ENCODE data around the gene SLC38A10.

Gene SLC38A10

DNA sequence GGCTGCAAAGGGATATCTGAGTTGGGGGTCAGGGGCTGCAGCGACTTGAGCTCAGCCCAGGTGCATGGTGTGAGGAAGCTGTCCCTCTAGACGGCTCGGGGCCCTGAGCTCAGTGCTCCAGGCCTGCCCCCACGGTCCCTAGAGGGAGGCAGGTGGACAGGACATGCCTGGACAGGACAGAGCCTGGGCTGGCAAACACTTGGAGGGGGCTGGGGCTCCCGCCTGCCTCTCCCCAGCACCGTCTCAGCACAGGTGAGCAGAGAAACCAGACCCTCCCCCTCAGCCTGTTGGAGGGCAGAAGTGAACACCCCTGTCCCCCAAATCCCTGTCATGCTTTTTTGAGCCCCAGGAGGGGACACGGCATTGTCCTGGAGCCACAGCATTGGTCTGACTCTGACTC, 11.4 kb upstream of the SLC38A10 start:
- H3K4me3 ChIP-seq (ENCODE audit: low read length), result no peak overlapping the region
- no peak for DNase-seq (ENCODE audit: low read depth)
- TF ChIP-seq, protein P1, sequence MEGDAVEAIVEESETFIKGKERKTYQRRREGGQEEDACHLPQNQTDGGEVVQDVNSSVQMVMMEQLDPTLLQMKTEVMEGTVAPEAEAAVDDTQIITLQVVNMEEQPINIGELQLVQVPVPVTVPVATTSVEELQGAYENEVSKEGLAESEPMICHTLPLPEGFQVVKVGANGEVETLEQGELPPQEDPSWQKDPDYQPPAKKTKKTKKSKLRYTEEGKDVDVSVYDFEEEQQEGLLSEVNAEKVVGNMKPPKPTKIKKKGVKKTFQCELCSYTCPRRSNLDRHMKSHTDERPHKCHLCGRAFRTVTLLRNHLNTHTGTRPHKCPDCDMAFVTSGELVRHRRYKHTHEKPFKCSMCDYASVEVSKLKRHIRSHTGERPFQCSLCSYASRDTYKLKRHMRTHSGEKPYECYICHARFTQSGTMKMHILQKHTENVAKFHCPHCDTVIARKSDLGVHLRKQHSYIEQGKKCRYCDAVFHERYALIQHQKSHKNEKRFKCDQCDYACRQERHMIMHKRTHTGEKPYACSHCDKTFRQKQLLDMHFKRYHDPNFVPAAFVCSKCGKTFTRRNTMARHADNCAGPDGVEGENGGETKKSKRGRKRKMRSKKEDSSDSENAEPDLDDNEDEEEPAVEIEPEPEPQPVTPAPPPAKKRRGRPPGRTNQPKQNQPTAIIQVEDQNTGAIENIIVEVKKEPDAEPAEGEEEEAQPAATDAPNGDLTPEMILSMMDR (conservative IDR thresholded peaks at IDR 0.05; ENCODE audit: low read length), result no peak

DNA sequence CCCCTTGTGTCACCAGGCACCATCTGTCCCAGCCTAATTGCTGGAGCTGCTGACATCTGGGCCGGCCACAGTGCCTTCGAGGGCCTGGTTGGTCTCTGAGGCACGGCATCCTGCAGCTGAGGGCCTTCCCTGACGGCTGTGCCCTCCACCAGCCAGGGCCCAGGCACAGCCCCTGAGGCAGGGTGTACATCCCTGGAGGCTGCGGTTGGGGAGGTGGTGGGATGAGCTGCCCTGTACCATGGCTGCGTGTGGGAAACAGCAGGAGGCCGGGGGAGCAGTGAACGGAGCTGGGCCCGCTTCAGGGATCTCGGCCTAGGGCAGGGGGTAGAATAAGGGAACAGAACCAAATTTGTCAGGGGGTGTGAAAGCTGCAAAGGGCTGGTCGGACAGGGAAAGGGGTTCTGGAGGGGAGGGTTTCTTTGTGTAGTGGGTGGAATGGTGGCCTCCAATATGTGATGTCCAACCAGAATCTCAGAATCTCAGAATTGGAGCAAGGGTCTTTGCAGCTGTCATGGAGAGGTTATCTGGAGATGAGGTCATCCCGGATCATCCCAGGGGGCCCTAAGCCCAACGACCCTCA, 10.0 kb upstream of the SLC38A10 start:
- TF ChIP-seq, protein P1 (conservative IDR thresholded peaks at IDR 0.05; ENCODE audit: low read length), result no peak
- no peak for DNase-seq (ENCODE audit: low read depth)
- H3K4me3 ChIP-seq (ENCODE audit: low read length), result no peak overlapping the region

DNA sequence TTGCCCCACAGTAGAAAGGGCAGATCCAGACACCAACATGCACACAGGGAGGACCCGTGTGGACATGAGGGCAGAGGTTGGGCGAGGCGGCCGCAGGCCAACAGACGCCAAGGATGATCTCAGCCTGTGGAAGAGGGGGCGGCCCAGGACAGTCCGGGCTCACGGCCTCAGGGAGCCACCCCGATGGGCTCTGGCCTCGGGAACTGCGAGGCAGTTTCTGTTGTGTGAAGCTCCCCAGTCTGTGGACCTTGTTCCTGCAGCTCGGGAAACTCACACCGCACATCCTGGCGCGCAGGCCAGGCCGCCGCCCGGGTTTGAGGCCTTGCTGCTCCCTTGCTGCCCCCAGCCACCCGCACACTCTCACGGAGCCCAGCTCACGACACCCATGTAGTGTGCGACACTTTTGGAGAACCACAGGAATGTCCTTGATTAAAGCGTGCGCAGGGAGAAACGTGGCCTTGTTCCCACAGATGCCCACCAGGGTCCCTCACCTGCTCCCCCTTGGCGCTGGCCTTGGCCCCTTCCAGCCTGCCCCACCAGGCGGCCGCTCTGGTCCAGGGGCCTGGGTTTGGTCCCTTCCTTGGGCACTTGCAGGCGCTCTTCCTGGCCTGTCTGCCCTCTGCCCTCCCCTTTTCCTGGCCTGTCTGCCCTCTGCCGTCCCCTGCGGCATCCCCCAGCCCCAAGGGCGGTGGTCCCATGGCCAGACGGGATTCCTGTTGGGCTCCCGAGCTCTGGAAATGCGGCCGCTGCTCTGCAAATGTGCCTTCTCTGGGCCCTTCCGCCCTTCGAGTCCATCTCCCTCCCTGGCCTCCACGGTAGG, 9.3 kb upstream of the SLC38A10 start:
- no peak overlapping the region for H3K4me3 ChIP-seq (ENCODE audit: low read length)
- no peak for DNase-seq (ENCODE audit: low read depth)
- TF ChIP-seq, protein P1 (conservative IDR thresholded peaks at IDR 0.05; ENCODE audit: low read length), result no peak

DNA sequence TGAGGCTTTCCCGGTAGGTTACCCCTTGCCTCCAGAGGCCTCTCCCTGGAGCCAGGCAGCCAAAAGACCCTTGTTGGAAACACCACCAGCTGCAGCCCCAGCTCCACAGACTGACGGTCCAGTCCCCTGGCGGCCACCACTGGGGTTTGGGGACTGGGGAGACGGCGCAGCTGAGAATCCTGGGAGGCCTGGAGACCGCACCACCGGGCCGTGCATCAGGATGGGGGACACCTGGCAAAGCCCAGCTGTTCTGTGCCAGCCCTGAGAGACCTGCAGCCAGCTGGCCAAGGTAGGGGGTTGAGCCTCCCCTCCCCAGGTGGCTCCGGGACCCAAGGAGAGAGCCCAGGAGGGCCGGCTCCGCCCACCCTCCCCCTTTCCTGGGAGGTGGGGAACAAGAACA, 8.3 kb upstream of the SLC38A10 start:
- DNase-seq (ENCODE audit: low read depth), result no peak
- TF ChIP-seq, protein P1 (conservative IDR thresholded peaks at IDR 0.05; ENCODE audit: low read length), result no peak
- H3K4me3 ChIP-seq (ENCODE audit: low read length), result no peak overlapping the region

DNA sequence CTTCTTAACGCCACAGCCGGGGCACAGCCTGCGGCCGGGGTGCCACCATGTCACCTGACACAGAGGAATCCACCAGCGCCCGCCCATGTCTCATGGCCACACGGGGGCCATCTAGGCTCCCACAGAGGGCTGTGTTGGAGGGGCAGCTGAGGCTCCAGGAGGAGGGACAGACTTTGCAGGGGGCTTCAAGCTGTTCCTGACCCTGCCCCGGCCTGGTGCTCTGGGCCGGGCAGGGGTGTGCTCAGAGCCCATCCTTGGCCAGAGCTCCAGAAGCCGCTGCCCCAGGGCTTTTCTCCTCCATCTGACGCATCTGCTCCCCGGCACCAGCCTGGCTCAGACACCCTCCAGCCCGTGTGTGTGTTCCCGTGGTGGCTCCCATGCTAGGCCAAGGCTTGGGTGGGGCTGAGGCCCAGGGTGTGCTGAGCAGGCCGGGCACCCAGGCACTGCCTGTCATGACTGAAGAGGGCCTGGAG, 7.8 kb upstream of the SLC38A10 start:
- no peak overlapping the region for H3K4me3 ChIP-seq (ENCODE audit: low read length)
- DNase-seq (ENCODE audit: low read depth), result no peak
- TF ChIP-seq, protein P1 (conservative IDR thresholded peaks at IDR 0.05; ENCODE audit: low read length), result no peak

DNA sequence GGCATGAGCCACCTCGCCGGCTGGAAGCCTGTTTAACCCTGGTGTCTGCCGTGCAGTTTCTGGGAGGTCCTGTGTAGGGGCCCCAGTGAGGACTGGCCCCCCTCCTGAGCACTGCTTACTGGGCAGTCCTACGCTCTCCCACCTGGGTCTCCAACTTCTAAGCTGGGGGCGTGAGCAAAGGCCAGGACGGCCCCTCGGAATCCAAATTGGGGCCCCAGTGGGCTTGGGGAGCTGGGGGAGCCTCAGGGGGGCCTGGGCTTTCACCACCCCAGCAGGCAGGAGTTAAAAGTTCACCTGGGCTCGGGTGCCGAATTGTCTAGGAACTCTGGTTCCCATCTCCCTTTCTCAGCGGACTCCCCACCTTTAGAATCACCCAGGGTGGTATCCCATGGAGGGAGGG, 7.2 kb upstream of the SLC38A10 start:
- no peak for DNase-seq (ENCODE audit: low read depth)
- TF ChIP-seq, protein P1 (conservative IDR thresholded peaks at IDR 0.05; ENCODE audit: low read length), result no peak
- no peak overlapping the region for H3K4me3 ChIP-seq (ENCODE audit: low read length)

All from AG10803 (cell line).